ENCODE results near the gene MYH9.

DNA sequence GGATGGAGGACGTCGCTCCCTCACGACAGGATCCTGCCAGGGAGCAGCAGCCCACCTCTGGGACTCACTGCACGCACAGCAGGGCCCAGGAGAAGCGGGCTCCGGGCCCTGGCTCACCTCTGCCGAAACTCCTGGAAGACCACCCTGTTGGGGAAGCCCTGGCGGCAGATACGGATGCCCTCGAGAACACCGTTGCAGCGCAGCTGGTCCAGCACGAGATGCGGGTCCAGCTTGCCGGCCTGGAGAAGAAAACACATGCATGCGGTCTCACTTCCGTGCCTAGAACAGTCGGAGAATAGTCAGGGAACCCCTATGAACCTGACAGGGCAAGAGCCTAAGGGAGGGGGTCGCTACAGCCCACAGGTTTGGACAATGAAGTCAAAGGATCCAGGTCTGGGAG lies 82.0 kb downstream of the MYH9 start:
- TF ChIP-seq, protein P1, sequence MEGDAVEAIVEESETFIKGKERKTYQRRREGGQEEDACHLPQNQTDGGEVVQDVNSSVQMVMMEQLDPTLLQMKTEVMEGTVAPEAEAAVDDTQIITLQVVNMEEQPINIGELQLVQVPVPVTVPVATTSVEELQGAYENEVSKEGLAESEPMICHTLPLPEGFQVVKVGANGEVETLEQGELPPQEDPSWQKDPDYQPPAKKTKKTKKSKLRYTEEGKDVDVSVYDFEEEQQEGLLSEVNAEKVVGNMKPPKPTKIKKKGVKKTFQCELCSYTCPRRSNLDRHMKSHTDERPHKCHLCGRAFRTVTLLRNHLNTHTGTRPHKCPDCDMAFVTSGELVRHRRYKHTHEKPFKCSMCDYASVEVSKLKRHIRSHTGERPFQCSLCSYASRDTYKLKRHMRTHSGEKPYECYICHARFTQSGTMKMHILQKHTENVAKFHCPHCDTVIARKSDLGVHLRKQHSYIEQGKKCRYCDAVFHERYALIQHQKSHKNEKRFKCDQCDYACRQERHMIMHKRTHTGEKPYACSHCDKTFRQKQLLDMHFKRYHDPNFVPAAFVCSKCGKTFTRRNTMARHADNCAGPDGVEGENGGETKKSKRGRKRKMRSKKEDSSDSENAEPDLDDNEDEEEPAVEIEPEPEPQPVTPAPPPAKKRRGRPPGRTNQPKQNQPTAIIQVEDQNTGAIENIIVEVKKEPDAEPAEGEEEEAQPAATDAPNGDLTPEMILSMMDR (IDR thresholded peaks at IDR 0.05) = no peak
- TF ChIP-seq POLR2A (IDR thresholded peaks at IDR 0.05) = no peak

Data from esophagus squamous epithelium (tissue), 4 donors.